DMS 273 treated with DMSO at 0.1 percent for 48 hours (cell line): ENCODE results near the gene CHMP2A.

Experiments used
- DNase-seq: peaks from one replicate; lab custom pipeline; 2025; lab: John Stamatoyannopoulos, UW

Gene CHMP2A

GRCh38 chr19:58538257-58539168, 16.4 kb downstream of the CHMP2A start:
- DNase-seq: no peak

DNA sequence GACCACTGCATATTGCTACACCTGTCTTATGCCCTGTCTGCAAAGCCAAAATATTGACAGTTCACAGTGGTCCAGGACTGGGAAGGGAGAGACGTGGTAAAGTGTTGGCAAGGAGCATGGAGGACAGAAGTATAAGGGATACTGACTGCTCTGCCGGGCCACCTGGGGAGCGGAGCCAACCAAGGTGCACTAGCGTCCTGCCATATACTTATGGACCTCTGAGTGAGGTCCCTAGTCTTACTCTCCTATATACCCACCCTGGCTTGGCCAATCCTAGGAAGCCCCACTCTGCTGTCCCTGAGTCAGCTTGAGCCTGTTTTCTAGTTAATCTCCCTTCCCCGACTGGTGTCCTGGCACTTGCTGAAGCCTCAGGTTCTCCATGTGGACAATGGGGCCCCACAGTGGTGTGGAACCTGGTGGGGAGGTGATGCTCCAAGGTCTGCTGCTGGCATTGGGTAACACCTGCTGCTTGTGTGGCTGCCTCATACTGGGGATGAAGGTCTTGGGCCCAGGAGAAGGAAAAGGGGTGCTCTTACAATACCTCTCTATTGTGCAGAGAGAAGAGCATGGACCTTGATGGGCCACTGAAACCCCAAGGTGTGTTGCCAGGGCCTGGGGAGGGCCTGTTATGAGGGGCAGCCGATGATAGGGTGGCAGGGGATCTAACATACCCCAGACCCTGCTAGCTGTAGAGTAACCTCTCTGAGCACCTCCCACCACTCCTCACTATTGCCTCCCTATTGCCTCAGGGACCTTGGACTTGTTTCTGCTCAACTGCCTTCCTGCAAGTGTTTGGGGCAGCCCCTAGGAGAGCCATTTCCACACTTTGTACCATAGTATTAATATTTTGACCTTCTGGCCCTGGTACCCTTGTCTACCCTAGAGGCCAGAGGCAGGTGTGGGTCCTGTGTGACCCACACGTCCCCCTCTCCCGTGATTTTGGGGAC, 17.8 kb downstream of the CHMP2A start:
- DNase-seq: no peak

DNA sequence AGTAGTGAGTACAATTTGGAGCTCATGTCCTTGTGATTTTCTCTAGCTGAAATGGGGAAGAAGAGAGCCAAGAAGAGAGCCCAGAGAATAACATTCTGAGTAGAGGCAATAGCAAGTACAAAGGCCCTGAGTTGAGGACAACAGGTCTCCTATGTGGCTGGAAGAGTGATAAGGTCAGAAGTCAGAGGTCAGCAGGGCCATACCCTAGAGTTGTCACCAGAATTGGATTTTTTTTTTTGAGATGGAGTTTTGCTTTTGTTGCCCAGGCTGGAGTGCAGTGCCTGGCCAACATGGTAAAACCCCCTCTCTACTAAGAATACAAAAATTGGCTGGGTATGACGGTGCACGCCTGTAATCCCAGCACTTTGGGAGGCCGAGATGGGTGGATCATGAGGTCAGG, 19.0 kb downstream of the CHMP2A start:
- no peak for DNase-seq

DNA sequence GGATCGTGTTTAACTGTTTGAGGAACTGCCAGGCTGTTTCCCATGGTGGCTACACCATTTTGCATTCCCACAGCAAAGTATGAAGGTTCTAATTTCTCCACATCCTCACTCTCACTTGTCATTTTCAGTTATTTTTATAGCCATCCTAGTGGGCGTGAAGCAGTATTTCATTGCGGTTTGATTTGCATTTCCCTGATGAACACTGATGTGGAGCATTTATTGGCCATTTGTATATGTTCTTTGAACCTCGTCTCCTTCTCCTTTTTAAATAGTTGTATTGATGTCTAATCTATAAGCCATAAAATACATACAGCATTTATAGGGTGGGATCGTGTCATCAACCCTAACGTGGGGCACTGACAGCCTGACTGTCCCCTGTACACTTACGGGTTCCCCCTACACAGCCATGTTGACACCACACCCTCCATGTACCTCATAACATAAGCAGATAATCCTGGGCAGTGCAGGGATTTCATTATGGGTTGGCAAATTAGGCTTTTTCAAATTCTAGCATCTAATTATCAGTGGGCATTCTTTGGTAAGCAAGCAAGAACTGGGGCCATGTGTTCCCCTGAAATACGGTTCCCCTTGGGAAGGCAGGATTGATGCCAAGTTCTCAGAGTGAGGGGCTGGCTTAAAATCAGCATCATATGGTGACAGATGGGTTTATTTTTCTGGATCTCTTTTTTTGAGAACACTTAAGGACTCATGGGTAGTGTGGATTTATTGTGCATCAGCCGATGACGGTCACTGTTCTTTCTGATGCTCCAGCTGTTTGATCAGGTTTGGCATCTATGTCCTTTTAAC, 23.7 kb downstream of the CHMP2A start:
- no peak for DNase-seq

- DNase-seq: no peak
Measured at GRCh38 chr19:58529405-58529804, 25.5 kb downstream of the CHMP2A start.

DNA sequence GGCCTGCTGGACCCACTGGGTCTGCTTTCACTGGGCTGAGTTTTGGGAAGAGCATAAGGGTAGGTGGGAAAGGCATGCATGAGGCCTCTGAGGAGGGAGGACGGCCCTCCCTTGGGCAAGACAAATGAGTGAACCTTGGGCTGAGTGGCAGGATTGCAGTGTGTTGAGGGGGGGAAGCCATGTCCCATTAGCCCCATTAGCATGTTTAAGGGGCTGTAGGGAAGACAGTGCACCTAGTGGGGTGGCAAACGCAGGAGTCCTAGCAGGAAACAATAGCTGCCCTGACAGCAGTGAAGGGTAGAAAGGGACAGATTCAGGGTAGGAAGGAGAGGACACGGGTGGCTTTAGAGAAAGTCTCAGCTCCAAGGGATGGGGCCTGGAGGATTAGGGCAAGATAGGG, 32.2 kb downstream of the CHMP2A start:
- DNase-seq: no peak

GRCh38 chr19:58521651-58522050, 33.3 kb downstream of the CHMP2A start:
- DNase-seq: no peak

GRCh38 chr19:58520257-58520599, 34.7 kb downstream of the CHMP2A start:
- no peak for DNase-seq

GRCh38 chr19:58519355-58520256, 35.3 kb downstream of the CHMP2A start, which contains the start of gene ZBTB45:
ZBTB45 (minus strand) TSS chr19:58519810; CDS start chr19:58517673, 2,137 bp downstream.
- DNase-seq: peak; percentile 94

GRCh38 chr19:58519087-58519354, 35.9 kb downstream of the CHMP2A start:
- DNase-seq: peak; percentile 68

DNA sequence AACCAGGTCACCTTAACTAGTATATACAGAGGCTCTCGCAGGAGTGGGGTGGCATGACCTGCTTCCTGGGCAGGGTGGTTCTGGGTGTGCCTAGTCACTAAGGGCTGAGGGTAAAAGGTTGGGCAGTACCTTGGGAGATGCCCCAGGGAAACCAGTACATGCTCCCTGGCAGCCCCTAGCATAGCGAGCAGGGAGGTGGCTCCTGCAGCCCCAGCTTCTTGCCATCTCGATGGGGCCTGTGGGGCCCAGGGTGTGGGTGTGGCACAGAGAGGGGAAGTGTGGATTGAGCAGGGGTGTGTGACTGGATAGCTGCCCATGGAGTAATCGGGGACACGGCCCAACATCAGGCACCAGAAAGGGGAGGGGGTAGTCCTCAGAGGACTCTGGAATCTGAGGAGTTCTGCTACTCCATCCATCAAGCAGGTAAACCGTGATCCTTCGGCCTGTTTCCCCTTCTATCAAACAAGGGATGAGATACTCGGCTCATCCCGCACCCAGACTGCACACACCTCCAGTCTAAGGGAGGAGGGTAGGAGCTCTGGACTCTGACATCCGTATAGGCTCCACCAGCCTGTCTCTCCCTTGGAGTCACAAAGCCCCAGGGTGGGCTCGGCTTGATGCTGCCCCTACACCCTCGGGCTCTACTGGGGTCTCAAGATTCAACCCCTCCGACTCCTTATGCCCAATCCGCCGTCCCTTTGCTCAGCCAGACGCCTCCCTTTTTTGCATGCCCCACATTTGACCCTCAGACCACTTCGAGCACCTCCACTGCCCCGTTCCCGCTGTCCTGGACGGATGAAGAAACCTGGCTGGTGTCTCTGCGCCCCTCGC, 36.4 kb downstream of the CHMP2A start:
- no peak for DNase-seq

- no peak for DNase-seq
Measured at GRCh38 chr19:58516964-58517833, 37.7 kb downstream of the CHMP2A start.

GRCh38 chr19:58516246-58516836, 38.6 kb downstream of the CHMP2A start:
- DNase-seq: no peak

GRCh38 chr19:58515259-58515658, 39.6 kb downstream of the CHMP2A start:
- no peak for DNase-seq

DNA sequence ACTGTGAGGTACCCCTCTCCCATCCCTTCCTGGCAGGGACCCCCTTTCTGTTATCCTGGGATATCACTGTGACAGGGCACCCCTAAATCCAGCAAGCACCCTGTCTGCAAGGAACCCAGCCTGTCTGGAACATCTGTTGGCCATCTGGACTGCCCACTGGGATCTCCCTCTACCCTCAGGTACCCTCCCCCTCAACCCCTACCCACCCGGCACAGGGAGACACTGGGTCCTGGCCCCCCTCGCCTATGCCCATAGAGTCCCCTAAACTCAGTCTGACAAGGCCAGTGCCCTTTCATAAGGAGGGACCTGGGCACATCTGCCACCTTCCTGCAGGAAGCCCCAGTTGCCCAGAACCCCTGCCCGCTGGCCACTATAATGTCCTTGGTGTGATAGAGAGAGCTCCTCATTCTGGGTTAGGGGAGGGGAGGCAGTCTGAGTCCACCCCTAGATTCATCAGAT, 40.3 kb downstream of the CHMP2A start:
- DNase-seq: no peak

DNA sequence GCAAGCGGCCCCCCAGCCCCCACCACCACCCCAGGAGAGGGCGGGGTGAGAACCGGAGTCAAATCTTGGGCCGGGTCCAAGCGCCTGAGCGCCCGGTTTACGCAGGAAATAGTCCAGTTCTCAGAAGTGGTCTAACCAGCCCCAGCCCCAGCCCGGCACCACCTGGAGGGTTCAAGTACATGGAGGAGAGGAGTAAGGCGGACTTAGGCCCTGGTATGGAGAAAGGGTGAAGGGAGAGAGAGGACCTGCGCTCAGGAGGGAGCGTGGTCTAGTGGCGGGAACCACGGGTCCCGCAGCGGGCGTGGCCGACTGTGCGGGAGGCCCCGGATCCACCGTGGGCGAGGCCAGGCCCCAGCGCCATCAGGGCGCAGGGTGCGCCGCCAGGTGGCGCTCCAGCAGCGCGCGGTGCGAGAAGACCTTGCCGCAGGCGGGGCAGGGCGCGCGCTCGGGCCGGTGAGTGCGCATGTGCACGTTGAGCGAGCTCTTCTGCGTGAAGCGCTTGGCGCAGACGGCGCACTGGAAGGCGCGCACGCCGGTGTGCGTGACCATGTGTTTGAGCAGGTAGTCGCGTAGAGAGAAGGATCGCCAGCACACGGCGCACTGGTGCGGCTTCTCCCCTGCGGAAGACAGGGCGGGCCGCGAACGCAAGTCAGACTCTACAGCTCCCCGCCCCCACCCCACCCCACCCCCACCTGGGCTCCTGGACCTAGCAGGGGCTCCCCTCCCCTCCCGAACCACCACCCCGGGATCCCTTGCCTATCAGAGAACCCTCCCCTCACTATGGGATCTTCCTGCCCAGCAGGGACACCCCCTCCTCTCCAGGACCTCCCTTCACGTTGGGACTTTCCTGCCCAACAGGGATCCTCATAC, 41.0 kb downstream of the CHMP2A start:
- peak; percentile 59 for DNase-seq

DNA sequence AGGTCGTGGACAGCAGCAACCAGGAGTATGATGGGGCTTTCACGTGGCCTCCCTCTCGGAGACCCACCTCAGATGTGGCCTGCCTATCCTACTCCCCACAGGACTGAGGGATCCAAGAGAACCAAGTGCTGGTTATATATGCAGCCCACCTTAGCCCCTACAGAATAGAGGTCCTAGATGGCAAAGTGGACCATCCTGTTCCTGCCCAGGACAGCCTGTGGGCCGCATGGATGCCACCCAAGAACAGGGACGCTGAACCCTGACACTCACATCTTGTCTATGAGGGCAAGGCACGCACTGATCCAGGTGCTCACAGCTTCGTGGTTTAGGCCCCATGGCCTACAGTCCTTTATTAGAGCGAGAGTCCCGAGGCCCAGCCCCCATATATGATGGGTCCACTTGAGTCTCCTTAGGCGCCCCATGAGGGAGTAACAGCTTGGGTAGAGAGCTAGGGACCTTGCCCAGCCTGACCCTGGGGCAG, 41.7 kb downstream of the CHMP2A start:
- no peak for DNase-seq
